K562 (cell line): ENCODE data around the gene EEA1. TPM values are rescaled to one million over a fixed set of nuclear protein-coding genes. Genes with fewer than 3 reads are reported as not detected.

Experiments
- ATAC-seq: fragments of 200-7000 bp; cut with Tn5 transposase; 3 replicates; pipeline ENCODE4 v1.9.1; 2020; ENCODE audit warnings: moderate library complexity
- BruUV-seq: library from RNA; stranded (reverse); fragments of 400-500 nt; replicated peaks from 2 replicates; lab custom pipeline; 2021; lab: Mats Ljungman, UMichigan
- CTCF ChIA-PET: fragments of 300-600 bp; formaldehyde crosslinking; extraction: SDS; loops from one replicate; lab custom pipeline; 2021; ENCODE audit warnings: low intra/inter-chr PET ratio; lab: Yijun Ruan, JAX
- POLR2A ChIA-PET: fragments of 300-600, 350-650 bp; sonication (Branson Sonifier 250); formaldehyde crosslinking; extraction: SDS; loops from one replicate; lab custom pipeline; 2021; ENCODE audit warnings: antibody characterized with exemption, inconsistent platforms; lab: Yijun Ruan, JAX
- DNase-seq, 4 experiments: peaks; one replicate each; pipeline versions ENCODE4 v3.0.0 to v3.0.0-alpha.2; 2011 to 2018; ENCODE audit warnings: low spot score in 3 of 4, mixed read lengths in 3 of 4; ENCODE audit errors: extremely low read depth in 1 of 4
- FAIRE-seq: peaks from 2 replicates; lab custom pipeline; 2011; peaks lifted over from hg19 to GRCh38; lab: Jason Lieb, UNC
- H2AFZ ChIP-seq: 2 replicates; pipeline ENCODE4 v1.6.0; 2011; ENCODE audit warnings: low read depth, low read length, control low read depth, inconsistent platforms
- H3K27ac ChIP-seq: fragments of 200-600 bp; 3 replicates; pipeline ENCODE4 v1.8.0; 2011; ENCODE audit warnings: low read depth, mild to moderate bottlenecking, control low read depth, inconsistent platforms, low read length, moderate library complexity, mixed read lengths; ENCODE audit errors: extremely low read depth
- H3K27me3 ChIP-seq, 2 experiments: fragments of 300-600 bp in 1 of 2; 2 replicates in 1 of 2; 3 replicates in 1 of 2; pipeline versions ENCODE4 v1.6.0 to v1.8.0; 2011; ENCODE audit warnings: inconsistent platforms in 2 of 2, low read length in 2 of 2, mild to moderate bottlenecking in 1 of 2, mixed read lengths in 1 of 2, moderate library complexity in 1 of 2; ENCODE audit not compliant: control insufficient read depth in 2 of 2, insufficient read depth in 2 of 2
- H3K36me3 ChIP-seq: fragments of 300-600 bp; 3 replicates; pipeline ENCODE4 v1.8.0; 2011; ENCODE audit warnings: mild to moderate bottlenecking, low read length, inconsistent platforms; ENCODE audit not compliant: control insufficient read depth, insufficient read depth
- H3K4me1 ChIP-seq, 2 experiments: fragments of 200-600 bp in 1 of 2; replicated peaks in 1 of 2; 2 replicates in 1 of 2; 3 replicates in 1 of 2; pipeline versions ENCODE4 v1.5.1 to v1.8.0; 2011; ENCODE audit warnings: inconsistent platforms in 2 of 2, low read length in 2 of 2, mild to moderate bottlenecking in 1 of 2, mixed read lengths in 1 of 2, moderate library complexity in 1 of 2; ENCODE audit not compliant: control insufficient read depth in 2 of 2, insufficient read depth in 2 of 2
- H3K4me2 ChIP-seq: 2 replicates; pipeline ENCODE4 v1.6.1; 2011; ENCODE audit warnings: low read length, control low read depth, inconsistent platforms, mixed read lengths; ENCODE audit not compliant: insufficient read depth
- H3K4me3 ChIP-seq: fragments of 200-600 bp; sonication (generic), shearing (Covaris generic); 2 replicates; pipeline ENCODE4 v1.5.1; 2016; ENCODE audit warnings: control low read depth, inconsistent platforms
- H3K79me2 ChIP-seq: fragments of 200-600 bp; 3 replicates; pipeline ENCODE4 v1.8.0; 2011; ENCODE audit warnings: low read length, inconsistent platforms; ENCODE audit not compliant: control insufficient read depth, insufficient read depth
- H3K9ac ChIP-seq, 2 experiments: 2 replicates each; pipeline versions ENCODE4 v1.6.0 to v1.6.1; 2011; ENCODE audit warnings: low read depth in 2 of 2, low read length in 2 of 2, control low read depth in 1 of 2, inconsistent platforms in 1 of 2, mild to moderate bottlenecking in 1 of 2, mixed read lengths in 1 of 2; ENCODE audit not compliant: insufficient read depth in 1 of 2
- H3K9me1 ChIP-seq: one replicate; pipeline ENCODE4 v1.6.0; 2011; ENCODE audit warnings: inconsistent platforms, mild to moderate bottlenecking, low read length, moderate library complexity; ENCODE audit not compliant: control insufficient read depth, insufficient read depth
- H3K9me3 ChIP-seq: replicated peaks from 2 replicates; pipeline ENCODE4 v1.5.1; 2011; ENCODE audit warnings: low read depth, low read length, inconsistent platforms; ENCODE audit not compliant: control insufficient read depth, insufficient read depth
- H4K20me1 ChIP-seq: replicated peaks from 2 replicates; pipeline ENCODE4 v1.6.1; 2011; ENCODE audit warnings: low read length, inconsistent platforms, mixed read lengths; ENCODE audit not compliant: control insufficient read depth, insufficient read depth
- ADNP ChIP-seq: fragments of 200-800 bp; sonication (Bioruptor generic); IDR thresholded peaks from 2 replicates; pipeline ENCODE4 v1.6.1; 2016; ENCODE audit warnings: missing genetic modification characterization, missing compliant biosample characterization
- BMI1 ChIP-seq: fragments of 150-350 bp; IDR thresholded peaks from 2 replicates; pipeline ENCODE4 v1.6.1; 2014; ENCODE audit warnings: low read length
- CEBPG ChIP-seq, 3 experiments: fragments of 200-800 bp in 1 of 3; sonication (Bioruptor generic) in 1 of 3; sonication (generic) in 1 of 3; formaldehyde crosslinking in 1 of 3; IDR thresholded peaks in 2 of 3; conservative IDR thresholded peaks in 1 of 3; 2 replicates each; pipeline versions ENCODE4 v1.6.1 to v1.8.0; 2016 to 2022; ENCODE audit warnings: missing compliant biosample characterization in 2 of 3, missing genetic modification characterization in 2 of 3, mild to moderate bottlenecking in 1 of 3, missing genetic modification reagents in 1 of 3
- CHD1 ChIP-seq: fragments of 200-600 bp; sonication (generic); IDR thresholded peaks from one replicate; pipeline ENCODE4 v1.6.1; 2012; ENCODE audit warnings: mild to moderate bottlenecking, moderate library complexity, low read length, inconsistent platforms
- MCM2 ChIP-seq: fragments of 450-650 bp; IDR thresholded peaks from 2 replicates; pipeline ENCODE4 v1.6.1; 2017; ENCODE audit warnings: low read depth, mild to moderate bottlenecking
- NR2C2 ChIP-seq, 2 experiments: fragments of 200-800 bp in 1 of 2; sonication (Bioruptor generic) in 1 of 2; sonication (generic) in 1 of 2; formaldehyde crosslinking in 1 of 2; IDR thresholded peaks; 2 replicates each; pipeline versions ENCODE4 v1.6.1 to v1.8.0; 2016 to 2022; ENCODE audit warnings: mild to moderate bottlenecking in 1 of 2, missing compliant biosample characterization in 1 of 2, missing genetic modification characterization in 1 of 2, missing genetic modification reagents in 1 of 2
- SOX6 ChIP-seq: fragments of 450-650 bp; IDR thresholded peaks from 2 replicates; pipeline ENCODE4 v1.6.1; 2014; ENCODE audit warnings: mild to moderate bottlenecking
- ZKSCAN8 ChIP-seq: fragments of 200-800 bp; sonication (Bioruptor generic); IDR thresholded peaks from 2 replicates; pipeline ENCODE4 v1.6.1; 2016; ENCODE audit warnings: missing genetic modification characterization, missing compliant biosample characterization
- ZNF41 ChIP-seq: fragments of 250-450 bp; sonication (Bioruptor Pico); conservative IDR thresholded peaks from 2 replicates; pipeline ENCODE4 v1.4.0; 2020; ENCODE audit warnings: mild to moderate bottlenecking
- ZNF830 ChIP-seq: fragments of 250-450 bp; sonication (Bioruptor Pico); IDR thresholded peaks from 2 replicates; pipeline ENCODE4 v1.5.0; 2021; ENCODE audit warnings: mild to moderate bottlenecking
- WGBS: fragments of 100-300 bp; shearing (Covaris generic); methylation state at CpG from one replicate; pipeline ENCODE4 v1.1.6; 2016; ENCODE audit warnings: low coverage, mixed read lengths; ENCODE audit not compliant: insufficient coverage; ENCODE audit errors: missing lambda C conversion rate; 5-methylcytosine and 5-hydroxymethylcytosine counted together
- in situ Hi-C: fragments of 300-500 bp; cut with MboI; formaldehyde crosslinking; loops from 4 replicates; pipeline ENCODE4 v1.15.0; 2018; ENCODE audit warnings: inconsistent platforms, mixed read lengths
- intact Hi-C: fragments of 100-400 bp; cut with micrococcal nuclease; formaldehyde crosslinking; loops from 2 replicates; pipeline ENCODE4 v1.14.2; 2022
- polyA plus RNA-seq, 8 experiments: library from polyadenylated mRNA; depleted of rRNA in 4 of 8; stranded (reverse) in 5 of 8; unstranded in 3 of 8; fragments of >200 nt; fragmentation: Nextera tagmentation in 2 of 8; fragmentation: Illumina TruSeq in 1 of 8; extraction: Ambion mirVana in 2 of 8; extraction: Trizol in 1 of 8; gene quantifications; 2 replicates each; pipeline versions ENCODE4 v1.2.1 to v1.2.3, GENCODE V29; 2011 to 2014; ENCODE audit warnings: inconsistent platforms in 1 of 8, missing spikeins in 1 of 8
- total RNA-seq, 7 experiments: library from RNA; depleted of rRNA in 6 of 7; stranded (reverse); fragments of >200 nt in 6 of 7; fragmentation: Illumina TruSeq in 2 of 7; extraction: Trizol in 2 of 7; gene quantifications; 2 replicates each; pipeline versions ENCODE4 v1.2.1 to v1.2.3, GENCODE V29; 2011 to 2021; ENCODE audit warnings: low replicate concordance in 1 of 7
- TF ChIP-seq, protein P1 (sequence below): fragments of 450-650 bp; IDR thresholded peaks from 2 replicates; pipeline ENCODE4 v1.6.1; 2017; ENCODE audit warnings: antibody characterized with exemption, mild to moderate bottlenecking
- TF ChIP-seq, protein P2 (sequence below): fragments of 450-650 bp; IDR thresholded peaks from 2 replicates; pipeline ENCODE4 v1.6.1; 2016; ENCODE audit warnings: low read depth, mild to moderate bottlenecking, moderate library complexity

EEA1 gene
- total and polyA plus RNA-seq, 9 of the 15 experiments (the other 6 are each of a cell fraction or from before 2014, with no cell fraction given) = 3.5 to 17.1 (median 7.5) TPM

DNA sequence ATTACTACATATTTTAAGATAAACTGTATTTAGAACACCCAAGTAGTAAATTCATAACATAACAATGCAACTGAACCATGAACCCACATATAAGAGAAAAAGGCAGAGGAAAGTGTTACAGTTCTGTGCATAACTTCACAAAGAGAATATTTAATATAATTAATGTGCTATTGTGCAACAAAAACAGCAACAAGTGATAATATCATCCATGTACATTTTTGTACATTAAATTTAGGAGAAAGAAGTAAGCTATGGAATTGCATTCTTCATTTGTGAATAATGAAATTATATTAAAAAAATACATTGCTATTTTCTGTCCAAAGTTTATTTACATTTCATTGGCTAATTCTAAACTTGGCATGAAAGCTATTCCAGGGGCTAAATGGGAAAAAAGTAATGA is 153.7 kb downstream of the EEA1 start:
- Histone ChIP-seq H3K9ac (no peak overlapping the region), H3K27me3 (no peaks in the 10 kb centered on the region), H3K36me3 (peaks cover 39% of the 10 kb centered on the region; the same call in 2 of the 3 replicates), H3K4me2 (no peak overlapping the region), H2AFZ (no peak overlapping the region), H3K27ac (no peak overlapping the region), H3K4me3 (no peak overlapping the region), H3K9me1 (no peaks in the 10 kb centered on the region), H3K79me2 (no peaks in the 10 kb centered on the region)
- in situ Hi-C loops (loop anchor here (25.0 kb wide), 2 partner anchors 637 to 1337 kb away; no protein-coding TSS in a partner anchor), intact Hi-C loops (no loop called here)
- no peak for DNase-seq
- no peak for FAIRE-seq
- BruUV-seq = no TSS peak
- CTCF ChIA-PET = no interaction called here
- no peak for ATAC-seq
- TF ChIP-seq CEBPG (CRISPR knock-in tag; IDR thresholded peaks at IDR 0.05) = no peak
- TF ChIP-seq CEBPG (tag; conservative IDR thresholded peaks at IDR 0.05 in 1 of 2, IDR thresholded peaks at IDR 0.05 in 1 of 2) = peak in 1 of 2 experiments; percentile 29; a peak in 1 of 4 replicates
- no peak for TF ChIP-seq BMI1
- TF ChIP-seq ZNF41 (CRISPR knock-in tag) = no peak
- TF ChIP-seq, all 486 proteins: peak for 1
- POLR2A ChIA-PET = no interaction called here
- H3K9me3 ChIP-seq = no peaks in the 10 kb centered on the region
- no peaks in the 10 kb centered on the region for H4K20me1 ChIP-seq
- no peaks in the 10 kb centered on the region for H3K4me1 ChIP-seq

DNA sequence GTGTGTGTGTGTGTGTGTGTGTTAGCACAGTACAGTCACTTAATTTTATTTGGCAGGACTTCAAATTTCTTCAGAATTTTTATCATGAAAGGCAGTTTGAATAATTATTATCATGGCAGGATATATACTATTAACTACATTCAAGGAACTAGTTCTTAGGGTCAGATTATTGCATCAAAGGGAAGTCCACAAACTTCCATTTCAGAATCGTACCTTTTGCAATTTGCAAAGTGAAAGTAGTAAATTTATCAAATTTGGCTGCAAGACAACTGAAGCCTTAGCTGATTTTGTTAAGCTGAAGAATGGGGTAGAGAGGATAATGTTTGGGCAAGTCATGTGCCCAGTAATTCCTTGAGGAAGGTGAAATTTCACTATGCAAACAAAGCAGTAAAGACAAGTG is 158.1 kb downstream of the EEA1 start:
- peaks cover 4% of the 10 kb centered on the region; the same call in 1 of the 3 replicates for H3K36me3 ChIP-seq
- no peak overlapping the region for H2AFZ ChIP-seq
- intact Hi-C loops = no loop called here
- no peak overlapping the region for H3K4me2 ChIP-seq
- no peak overlapping the region for H3K27ac ChIP-seq
- H3K27me3 ChIP-seq = no peaks in the 10 kb centered on the region
- FAIRE-seq = no peak
- POLR2A ChIA-PET = no interaction called here
- in situ Hi-C loops = no loop called here
- no peak overlapping the region for H3K9ac ChIP-seq
- H3K9me3 ChIP-seq = no peaks in the 10 kb centered on the region
- BruUV-seq = no TSS peak
- H3K79me2 ChIP-seq = no peaks in the 10 kb centered on the region
- CTCF ChIA-PET = no interaction called here
- 47% methylated on average over 1 of the region's 1 CpG for WGBS
- no peak for ATAC-seq
- no peaks in the 10 kb centered on the region for H3K4me1 ChIP-seq
- no peak for DNase-seq
- no peak overlapping the region for H3K4me3 ChIP-seq
- H4K20me1 ChIP-seq = no peaks in the 10 kb centered on the region
- H3K9me1 ChIP-seq = no peaks in the 10 kb centered on the region
- no peak for TF ChIP-seq MCM2
- TF ChIP-seq ADNP = no peak
- TF ChIP-seq, protein P1, sequence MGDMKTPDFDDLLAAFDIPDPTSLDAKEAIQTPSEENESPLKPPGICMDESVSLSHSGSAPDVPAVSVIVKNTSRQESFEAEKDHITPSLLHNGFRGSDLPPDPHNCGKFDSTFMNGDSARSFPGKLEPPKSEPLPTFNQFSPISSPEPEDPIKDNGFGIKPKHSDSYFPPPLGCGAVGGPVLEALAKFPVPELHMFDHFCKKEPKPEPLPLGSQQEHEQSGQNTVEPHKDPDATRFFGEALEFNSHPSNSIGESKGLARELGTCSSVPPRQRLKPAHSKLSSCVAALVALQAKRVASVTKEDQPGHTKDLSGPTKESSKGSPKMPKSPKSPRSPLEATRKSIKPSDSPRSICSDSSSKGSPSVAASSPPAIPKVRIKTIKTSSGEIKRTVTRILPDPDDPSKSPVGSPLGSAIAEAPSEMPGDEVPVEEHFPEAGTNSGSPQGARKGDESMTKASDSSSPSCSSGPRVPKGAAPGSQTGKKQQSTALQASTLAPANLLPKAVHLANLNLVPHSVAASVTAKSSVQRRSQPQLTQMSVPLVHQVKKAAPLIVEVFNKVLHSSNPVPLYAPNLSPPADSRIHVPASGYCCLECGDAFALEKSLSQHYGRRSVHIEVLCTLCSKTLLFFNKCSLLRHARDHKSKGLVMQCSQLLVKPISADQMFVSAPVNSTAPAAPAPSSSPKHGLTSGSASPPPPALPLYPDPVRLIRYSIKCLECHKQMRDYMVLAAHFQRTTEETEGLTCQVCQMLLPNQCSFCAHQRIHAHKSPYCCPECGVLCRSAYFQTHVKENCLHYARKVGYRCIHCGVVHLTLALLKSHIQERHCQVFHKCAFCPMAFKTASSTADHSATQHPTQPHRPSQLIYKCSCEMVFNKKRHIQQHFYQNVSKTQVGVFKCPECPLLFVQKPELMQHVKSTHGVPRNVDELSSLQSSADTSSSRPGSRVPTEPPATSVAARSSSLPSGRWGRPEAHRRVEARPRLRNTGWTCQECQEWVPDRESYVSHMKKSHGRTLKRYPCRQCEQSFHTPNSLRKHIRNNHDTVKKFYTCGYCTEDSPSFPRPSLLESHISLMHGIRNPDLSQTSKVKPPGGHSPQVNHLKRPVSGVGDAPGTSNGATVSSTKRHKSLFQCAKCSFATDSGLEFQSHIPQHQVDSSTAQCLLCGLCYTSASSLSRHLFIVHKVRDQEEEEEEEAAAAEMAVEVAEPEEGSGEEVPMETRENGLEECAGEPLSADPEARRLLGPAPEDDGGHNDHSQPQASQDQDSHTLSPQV = no peak
- TF ChIP-seq, protein P2, sequence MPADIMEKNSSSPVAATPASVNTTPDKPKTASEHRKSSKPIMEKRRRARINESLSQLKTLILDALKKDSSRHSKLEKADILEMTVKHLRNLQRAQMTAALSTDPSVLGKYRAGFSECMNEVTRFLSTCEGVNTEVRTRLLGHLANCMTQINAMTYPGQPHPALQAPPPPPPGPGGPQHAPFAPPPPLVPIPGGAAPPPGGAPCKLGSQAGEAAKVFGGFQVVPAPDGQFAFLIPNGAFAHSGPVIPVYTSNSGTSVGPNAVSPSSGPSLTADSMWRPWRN = no peak
- TF ChIP-seq SOX6 = no peak
- TF ChIP-seq CHD1 = no peak
- no peak for TF ChIP-seq ZNF830 (CRISPR knock-in tag)
- TF ChIP-seq NR2C2 (CRISPR knock-in tag; IDR thresholded peaks at IDR 0.05) = no peak
- TF ChIP-seq NR2C2 (tag; IDR thresholded peaks at IDR 0.05) = no peak
- no peak for TF ChIP-seq ZKSCAN8
